GM12878 (cell line): ENCODE measurements around the gene CDCA5. TPM values are rescaled to one million over a fixed set of nuclear protein-coding genes. Genes with fewer than 3 reads are reported as not detected.

Experiments
- ATAC-seq: fragments of 200-7000 bp; cut with Tn5 transposase; 3 replicates; pipeline ENCODE4 v1.9.1; 2020; ENCODE audit warnings: mild to moderate bottlenecking, moderate library complexity
- BruUV-seq: library from RNA; stranded (reverse); fragments of 400-500 nt; replicated peaks from 2 replicates; lab custom pipeline; 2021; lab: Mats Ljungman, UMichigan
- CTCF ChIA-PET: fragments of 300-600 bp; sonication (Branson Sonifier 250); formaldehyde crosslinking; extraction: SDS; loops from one replicate; lab custom pipeline; 2021; ENCODE audit warnings: inconsistent platforms; lab: Yijun Ruan, JAX
- POLR2A ChIA-PET: fragments of 350-600 bp; formaldehyde crosslinking; extraction: SDS; loops from one replicate; lab custom pipeline; 2021; ENCODE audit warnings: inconsistent platforms; lab: Charles Lee
- RAD21 ChIA-PET: fragments of 300-600 bp; sonication (Branson Sonifier 250); formaldehyde crosslinking; loops from one replicate; lab custom pipeline; 2023; ENCODE audit warnings: antibody characterized with exemption; ENCODE audit not compliant: unreplicated experiment; lab: Charles Lee
- SMC1A ChIA-PET: fragments of 300-600 bp; sonication (Branson Sonifier 250); formaldehyde crosslinking; loops from one replicate; lab custom pipeline; 2023; ENCODE audit not compliant: unreplicated experiment, uncharacterized antibody; lab: Charles Lee
- DNase-seq: peaks from one replicate; pipeline ENCODE4 v3.0.0-alpha.2; 2011; ENCODE audit warnings: low read depth, low spot score
- FAIRE-seq: peaks from 3 replicates; lab custom pipeline; 2011; peaks lifted over from hg19 to GRCh38; lab: Jason Lieb, UNC
- H2AFZ ChIP-seq: 2 replicates; pipeline ENCODE4 v1.6.0; 2011; ENCODE audit warnings: low read depth, low read length, control low read depth; ENCODE audit not compliant: control insufficient read depth
- H3K27ac ChIP-seq: 2 replicates; pipeline ENCODE4 v1.5.1; 2011; ENCODE audit warnings: control low read depth; ENCODE audit not compliant: control insufficient read depth, insufficient read depth
- H3K27me3 ChIP-seq, 2 experiments: replicated peaks in 1 of 2; 2 replicates each; pipeline versions ENCODE4 v1.6.0 to v1.6.1; 2011; ENCODE audit warnings: low read length in 1 of 2; ENCODE audit not compliant: control insufficient read depth in 2 of 2, insufficient read depth in 2 of 2
- H3K36me3 ChIP-seq, 2 experiments: 2 replicates each; pipeline ENCODE4 v1.5.1; 2011; ENCODE audit warnings: low read length in 1 of 2; ENCODE audit not compliant: control insufficient read depth in 2 of 2, insufficient read depth in 2 of 2
- H3K4me1 ChIP-seq: 2 replicates; pipeline ENCODE4 v1.6.1; 2011; ENCODE audit warnings: mild to moderate bottlenecking, low read length, moderate library complexity, mixed read lengths; ENCODE audit not compliant: control insufficient read depth, insufficient read depth
- H3K4me2 ChIP-seq: 2 replicates; pipeline ENCODE4 v1.6.0; 2011; ENCODE audit warnings: control low read depth; ENCODE audit not compliant: control insufficient read depth, insufficient read depth
- H3K4me3 ChIP-seq: fragments of 200-600 bp; sonication (generic); 2 replicates; pipeline ENCODE4 v1.5.1; 2016
- H3K79me2 ChIP-seq: 2 replicates; pipeline ENCODE4 v1.6.0; 2011; ENCODE audit warnings: low read length; ENCODE audit not compliant: control insufficient read depth, insufficient read depth
- H3K9ac ChIP-seq: 2 replicates; pipeline ENCODE4 v1.8.0; 2011; ENCODE audit warnings: low read length, control low read depth, mixed read lengths; ENCODE audit not compliant: control insufficient read depth, insufficient read depth
- H3K9me3 ChIP-seq: replicated peaks from 3 replicates; pipeline ENCODE4 v1.5.1; 2011; ENCODE audit warnings: mild to moderate bottlenecking, low read length; ENCODE audit not compliant: control insufficient read depth, insufficient read depth
- H4K20me1 ChIP-seq: 2 replicates; pipeline ENCODE4 v1.6.0; 2011; ENCODE audit not compliant: control insufficient read depth, insufficient read depth
- CBFB ChIP-seq: IDR thresholded peaks from 2 replicates; pipeline ENCODE4 v1.6.1; 2016; ENCODE audit warnings: antibody characterized with exemption, low read depth
- CHD2 ChIP-seq: IDR thresholded peaks from 2 replicates; pipeline ENCODE4 v1.6.1; 2011; ENCODE audit warnings: low read depth, low read length, improper control_type of control experiment, borderline replicate concordance
- ESRRA ChIP-seq: IDR thresholded peaks from 2 replicates; pipeline ENCODE4 v1.6.1; 2012; ENCODE audit warnings: mild to moderate bottlenecking, low read length, improper control_type of control experiment
- FOXK2 ChIP-seq: fragments of 450-650 bp; IDR thresholded peaks from 2 replicates; pipeline ENCODE4 v1.6.1; 2017; ENCODE audit warnings: mild to moderate bottlenecking, moderate library complexity
- GABPA ChIP-seq: IDR thresholded peaks from 2 replicates; pipeline ENCODE4 v1.6.1; 2014; ENCODE audit warnings: antibody characterized with exemption, low read depth, mild to moderate bottlenecking, inconsistent platforms
- NFIC ChIP-seq: IDR thresholded peaks from 2 replicates; pipeline ENCODE4 v1.6.1; 2012; ENCODE audit warnings: low read depth, mild to moderate bottlenecking, inconsistent platforms, low read length, moderate library complexity
- NFXL1 ChIP-seq: fragments of 450-650 bp; IDR thresholded peaks from 2 replicates; pipeline ENCODE4 v1.6.1; 2017; ENCODE audit warnings: antibody characterized with exemption, mild to moderate bottlenecking, borderline replicate concordance
- NR2C1 ChIP-seq: fragments of 450-650 bp; IDR thresholded peaks from 2 replicates; pipeline ENCODE4 v1.6.1; 2017; ENCODE audit warnings: antibody characterized with exemption, mild to moderate bottlenecking, moderate library complexity
- POLR2AphosphoS5 ChIP-seq: IDR thresholded peaks from 2 replicates; pipeline ENCODE4 v1.6.1; 2011; ENCODE audit warnings: mild to moderate bottlenecking, low read length, inconsistent platforms
- RB1 ChIP-seq: fragments of 450-650 bp; formaldehyde crosslinking; IDR thresholded peaks from 2 replicates; pipeline ENCODE4 v1.6.1; 2017; ENCODE audit warnings: mild to moderate bottlenecking, borderline replicate concordance
- RELA ChIP-seq: fragments of 450-650 bp; IDR thresholded peaks from 2 replicates; pipeline ENCODE4 v1.8.0; 2014; ENCODE audit warnings: borderline replicate concordance; ENCODE audit not compliant: partially characterized antibody
- SPI1 ChIP-seq: IDR thresholded peaks from 2 replicates; pipeline ENCODE4 v1.6.1; 2011; ENCODE audit warnings: low read depth, mild to moderate bottlenecking, low read length, moderate library complexity, borderline replicate concordance; ENCODE audit not compliant: insufficient read depth
- TCF3 ChIP-seq: IDR thresholded peaks from 2 replicates; pipeline ENCODE4 v1.6.1; 2012; ENCODE audit warnings: low read depth, mild to moderate bottlenecking, low read length, borderline replicate concordance; ENCODE audit not compliant: insufficient read depth
- TCF7 ChIP-seq: IDR thresholded peaks from 2 replicates; pipeline ENCODE4 v1.6.1; 2014; ENCODE audit warnings: antibody characterized with exemption, borderline replicate concordance
- USF1 ChIP-seq: IDR thresholded peaks from 2 replicates; pipeline ENCODE4 v1.6.1; 2011; ENCODE audit warnings: borderline replicate concordance, low read depth, mild to moderate bottlenecking, moderate library complexity, mixed read lengths, low read length; ENCODE audit not compliant: insufficient read depth; ENCODE audit errors: extremely low read length
- ZNF384 ChIP-seq: IDR thresholded peaks from 2 replicates; pipeline ENCODE4 v1.6.1; 2012; ENCODE audit warnings: low read depth, mild to moderate bottlenecking, low read length, improper control_type of control experiment, borderline replicate concordance
- ZNF622 ChIP-seq: fragments of 450-650 bp; IDR thresholded peaks from 2 replicates; pipeline ENCODE4 v1.6.1; 2017; ENCODE audit warnings: mild to moderate bottlenecking, inconsistent platforms
- WGBS: methylation state at CpG from one replicate; pipeline ENCODE4 v1.1.6; 2016; ENCODE audit warnings: low lambda C conversion rate; ENCODE audit not compliant: insufficient replicate concordance, insufficient coverage; ENCODE audit errors: missing lambda C conversion rate; 5-methylcytosine and 5-hydroxymethylcytosine counted together
- in situ Hi-C: fragments of 300-500 bp; cut with MboI; formaldehyde crosslinking; loops from 9 replicates; pipeline ENCODE4 v1.14.3; 2018; ENCODE audit warnings: mixed read lengths
- intact Hi-C: fragments of 100-400 bp; cut with micrococcal nuclease; formaldehyde crosslinking; loops from one replicate; pipeline ENCODE4 v1.14.2; 2022; ENCODE audit not compliant: unreplicated experiment
- polyA plus RNA-seq, 11 experiments: library from polyadenylated mRNA; depleted of rRNA in 4 of 11; unstranded in 6 of 11; stranded (reverse) in 5 of 11; fragments of >200 nt; fragmentation: Nextera tagmentation in 4 of 11; fragmentation: Illumina TruSeq in 1 of 11; extraction: Ambion mirVana in 4 of 11; extraction: Trizol in 1 of 11; gene quantifications; 1 replicate in 1 of 11; 2 replicates in 10 of 11; pipeline versions ENCODE4 v1.2.1 to v1.2.3, GENCODE V29; 2011 to 2016; ENCODE audit warnings: inconsistent platforms in 2 of 11, missing spikeins in 2 of 11, low read depth in 1 of 11
- total RNA-seq, 4 experiments: library from RNA; depleted of rRNA in 3 of 4; stranded (reverse); fragments of >200 nt in 3 of 4; fragmentation: Illumina TruSeq in 1 of 4; extraction: Trizol in 1 of 4; gene quantifications; 2 replicates each; pipeline versions ENCODE4 v1.2.1 to v1.2.3, GENCODE V29; 2013 to 2021
- TF ChIP-seq, protein P1 (sequence below): fragments of 450-650 bp; formaldehyde crosslinking; IDR thresholded peaks from 2 replicates; pipeline ENCODE4 v1.4.0; 2020; ENCODE audit warnings: mild to moderate bottlenecking, moderate library complexity

The CDCA5 gene
- total and polyA plus RNA-seq, 10 of the 15 experiments (the other 5 are each of a cell fraction or from before 2014, with no cell fraction given) = 21.2 to 107 (median 64.9) TPM

- Histone ChIP-seq H3K27me3 (no peaks in the 10 kb centered on the region), H3K9me3 (no peaks in the 10 kb centered on the region), H3K36me3 (peaks cover 29 to 33% of the 10 kb centered on the region in 2 experiments), H3K9ac (no peak overlapping the region), H4K20me1 (no peaks in the 10 kb centered on the region), H3K79me2 (peaks cover 38% of the 10 kb centered on the region), H3K4me1 (peaks cover 15% of the 10 kb centered on the region), H2AFZ (no peak overlapping the region), H3K4me2 (no peak overlapping the region), H3K27ac (no peak overlapping the region), H3K4me3 (no peak overlapping the region)
- ATAC-seq (no peak), DNase-seq (no peak), FAIRE-seq (no peak)
- in situ Hi-C loops (no loop called here), intact Hi-C loops (no loop called here)
- ChIA-PET CTCF (interaction anchor here (0.6 to 1.9 kb wide), 6 partner anchors 12 to 192 kb away, joined by 3 to 11 read pairs (median 3); partner anchors contain the start of gene TM7SF2), POLR2A (interaction anchor here (2.9 kb wide), 1 partner anchor 10 kb away, joined by 13 read pairs; the partner anchor contains the start of gene SYVN1), RAD21 (interaction anchor here (1.8 kb wide), 1 partner anchor 14 kb away, joined by 4 read pairs; no protein-coding TSS in a partner anchor), SMC1A (interaction anchor here (1.1 to 1.9 kb wide), 3 partner anchors 10 to 142 kb away, joined by 3 to 8 read pairs (median 5); partner anchors contain the start of gene SYVN1)
- TF ChIP-seq ZNF622 (no peak), POLR2AphosphoS5 (no peak), RB1 (no peak), RELA (no peak), TCF3 (no peak), USF1 (no peak), TCF7 (no peak), ESRRA (no peak), NR2C1 (no peak), CBFB (no peak), ZNF384 (no peak), NFIC (no peak), FOXK2 (no peak), NFXL1 (no peak), SPI1 (no peak), CHD2 (no peak), GABPA (no peak)
- TF ChIP-seq, protein P1, sequence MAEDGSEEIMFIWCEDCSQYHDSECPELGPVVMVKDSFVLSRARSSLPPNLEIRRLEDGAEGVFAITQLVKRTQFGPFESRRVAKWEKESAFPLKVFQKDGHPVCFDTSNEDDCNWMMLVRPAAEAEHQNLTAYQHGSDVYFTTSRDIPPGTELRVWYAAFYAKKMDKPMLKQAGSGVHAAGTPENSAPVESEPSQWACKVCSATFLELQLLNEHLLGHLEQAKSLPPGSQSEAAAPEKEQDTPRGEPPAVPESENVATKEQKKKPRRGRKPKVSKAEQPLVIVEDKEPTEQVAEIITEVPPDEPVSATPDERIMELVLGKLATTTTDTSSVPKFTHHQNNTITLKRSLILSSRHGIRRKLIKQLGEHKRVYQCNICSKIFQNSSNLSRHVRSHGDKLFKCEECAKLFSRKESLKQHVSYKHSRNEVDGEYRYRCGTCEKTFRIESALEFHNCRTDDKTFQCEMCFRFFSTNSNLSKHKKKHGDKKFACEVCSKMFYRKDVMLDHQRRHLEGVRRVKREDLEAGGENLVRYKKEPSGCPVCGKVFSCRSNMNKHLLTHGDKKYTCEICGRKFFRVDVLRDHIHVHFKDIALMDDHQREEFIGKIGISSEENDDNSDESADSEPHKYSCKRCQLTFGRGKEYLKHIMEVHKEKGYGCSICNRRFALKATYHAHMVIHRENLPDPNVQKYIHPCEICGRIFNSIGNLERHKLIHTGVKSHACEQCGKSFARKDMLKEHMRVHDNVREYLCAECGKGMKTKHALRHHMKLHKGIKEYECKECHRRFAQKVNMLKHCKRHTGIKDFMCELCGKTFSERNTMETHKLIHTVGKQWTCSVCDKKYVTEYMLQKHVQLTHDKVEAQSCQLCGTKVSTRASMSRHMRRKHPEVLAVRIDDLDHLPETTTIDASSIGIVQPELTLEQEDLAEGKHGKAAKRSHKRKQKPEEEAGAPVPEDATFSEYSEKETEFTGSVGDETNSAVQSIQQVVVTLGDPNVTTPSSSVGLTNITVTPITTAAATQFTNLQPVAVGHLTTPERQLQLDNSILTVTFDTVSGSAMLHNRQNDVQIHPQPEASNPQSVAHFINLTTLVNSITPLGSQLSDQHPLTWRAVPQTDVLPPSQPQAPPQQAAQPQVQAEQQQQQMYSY (CRISPR knock-in tag) = no peak
- BruUV-seq = TSS peak; percentile 45
- 90% methylated on average over 5 of the region's 5 CpGs for WGBS
Observed at GRCh38 chr11:65124480-65125196, 40.8 kb upstream of the CDCA5 start.
